Keratinocyte (primary cell): ENCODE results near the gene SLC12A6.

Experiments
- EZH2 ChIP-seq: IDR thresholded peaks from one replicate; pipeline ENCODE4 v1.6.1; 2012; ENCODE audit warnings: inconsistent platforms, mild to moderate bottlenecking, low read length, moderate library complexity
- TF ChIP-seq, protein P1 (sequence below), 3 experiments: IDR thresholded peaks in 1 of 3; conservative IDR thresholded peaks in 1 of 3; optimal IDR thresholded peaks in 1 of 3; 2 replicates in 2 of 3; 3 replicates in 1 of 3; pipeline versions ENCODE3 to v1.5.1; 2011; ENCODE audit warnings: low read length in 3 of 3, mild to moderate bottlenecking in 3 of 3, moderate library complexity in 2 of 3, control low read depth in 1 of 3, inconsistent platforms in 1 of 3; ENCODE audit not compliant: insufficient read depth in 2 of 3; ENCODE audit errors: extremely low read depth in 1 of 3

DNA sequence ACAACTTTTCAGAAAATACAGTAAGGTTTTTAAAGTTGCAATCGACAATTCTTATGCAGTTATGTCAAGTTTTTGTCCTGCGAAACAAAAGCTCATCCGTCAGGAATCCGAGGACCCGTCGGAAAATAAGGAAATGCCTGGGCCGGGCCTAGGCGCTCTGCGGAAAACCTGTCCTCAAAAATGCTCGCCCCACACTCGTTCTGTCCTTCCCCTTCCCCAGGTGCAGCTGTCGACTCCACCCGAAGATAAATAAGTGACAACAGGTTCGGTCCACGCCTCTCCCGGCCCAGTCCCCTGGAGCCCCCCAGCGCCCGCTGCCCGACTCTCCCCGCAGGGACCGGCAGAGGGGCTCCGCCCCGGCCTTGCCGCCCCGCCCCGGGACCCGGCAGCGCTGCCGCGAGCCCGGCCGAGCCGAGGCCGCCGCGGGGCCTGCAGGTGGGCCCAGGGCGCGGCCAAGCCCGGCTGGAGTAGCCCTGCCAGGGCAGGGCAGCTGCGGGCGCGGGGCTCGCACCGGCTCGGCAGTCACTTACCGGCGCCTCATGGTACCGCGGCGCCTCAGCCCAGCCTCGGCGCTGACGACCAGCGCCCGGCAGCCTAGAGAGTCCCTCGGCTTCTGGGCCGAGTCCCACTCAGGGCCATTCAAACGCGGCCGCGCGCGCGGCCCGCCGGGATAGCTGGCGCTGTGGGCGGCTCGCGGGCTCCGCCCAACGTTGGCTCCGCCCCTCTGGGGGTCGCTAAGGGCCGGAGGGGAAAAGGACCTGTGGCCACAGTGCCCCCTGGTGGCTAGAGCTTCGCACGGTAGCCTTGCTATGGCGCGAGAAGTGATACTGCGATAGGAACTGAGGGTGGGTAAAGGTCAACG is 127.9 kb downstream of the SLC12A6 start, which contains the start of gene KATNBL1:
- TF ChIP-seq, protein P1, sequence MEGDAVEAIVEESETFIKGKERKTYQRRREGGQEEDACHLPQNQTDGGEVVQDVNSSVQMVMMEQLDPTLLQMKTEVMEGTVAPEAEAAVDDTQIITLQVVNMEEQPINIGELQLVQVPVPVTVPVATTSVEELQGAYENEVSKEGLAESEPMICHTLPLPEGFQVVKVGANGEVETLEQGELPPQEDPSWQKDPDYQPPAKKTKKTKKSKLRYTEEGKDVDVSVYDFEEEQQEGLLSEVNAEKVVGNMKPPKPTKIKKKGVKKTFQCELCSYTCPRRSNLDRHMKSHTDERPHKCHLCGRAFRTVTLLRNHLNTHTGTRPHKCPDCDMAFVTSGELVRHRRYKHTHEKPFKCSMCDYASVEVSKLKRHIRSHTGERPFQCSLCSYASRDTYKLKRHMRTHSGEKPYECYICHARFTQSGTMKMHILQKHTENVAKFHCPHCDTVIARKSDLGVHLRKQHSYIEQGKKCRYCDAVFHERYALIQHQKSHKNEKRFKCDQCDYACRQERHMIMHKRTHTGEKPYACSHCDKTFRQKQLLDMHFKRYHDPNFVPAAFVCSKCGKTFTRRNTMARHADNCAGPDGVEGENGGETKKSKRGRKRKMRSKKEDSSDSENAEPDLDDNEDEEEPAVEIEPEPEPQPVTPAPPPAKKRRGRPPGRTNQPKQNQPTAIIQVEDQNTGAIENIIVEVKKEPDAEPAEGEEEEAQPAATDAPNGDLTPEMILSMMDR (optimal IDR thresholded peaks at IDR 0.05 in 1 of 3, IDR thresholded peaks at IDR 0.05 in 1 of 3, conservative IDR thresholded peaks at IDR 0.05 in 1 of 3; ENCODE audit: extremely low read depth in 1 of 3, insufficient read depth in 2 of 3, low read length in 3 of 3): peak; percentile 78 to 93 (median 91)
- no peak for TF ChIP-seq EZH2
